HL-60 (cell line): ENCODE data around the gene NRXN3.

Experiments used
- DNase-seq, 2 experiments: peaks; one replicate each; pipeline ENCODE4 v3.0.0-alpha.2; 2010 to 2020; ENCODE audit warnings: low read depth in 1 of 2, low spot score in 1 of 2
- H3K27ac ChIP-seq: fragments of 250-450 bp; sonication (Bioruptor Pico); replicated peaks from 2 replicates; pipeline ENCODE4 v1.5.1; 2020; ENCODE audit warnings: mild to moderate bottlenecking, moderate library complexity
- H3K27me3 ChIP-seq: fragments of 250-450 bp; sonication (Bioruptor Pico); 2 replicates; pipeline ENCODE4 v1.5.1; 2021; ENCODE audit warnings: mild to moderate bottlenecking, moderate library complexity; ENCODE audit not compliant: insufficient read depth, poor library complexity, severe bottlenecking
- H3K4me3 ChIP-seq: replicated peaks from 2 replicates; pipeline ENCODE4 v1.5.1; 2011; ENCODE audit warnings: mild to moderate bottlenecking, control low read depth, low read length; ENCODE audit not compliant: insufficient read depth
- GABPA ChIP-seq: IDR thresholded peaks from 2 replicates; pipeline ENCODE4 v1.6.1; 2012; ENCODE audit warnings: low read depth
- POLR2AphosphoS5 ChIP-seq: IDR thresholded peaks from 2 replicates; pipeline ENCODE4 v1.6.1; 2012; ENCODE audit warnings: low read depth
- SPI1 ChIP-seq: IDR thresholded peaks from 2 replicates; pipeline ENCODE4 v1.6.1; 2012; ENCODE audit warnings: low read depth, mild to moderate bottlenecking, borderline replicate concordance
- TF ChIP-seq, protein P1 (sequence below): IDR thresholded peaks from one replicate; pipeline ENCODE4 v1.5.1; 2011; ENCODE audit warnings: low read length, control low read depth, inconsistent platforms; ENCODE audit not compliant: insufficient read depth
- TF ChIP-seq, protein P2 (sequence below): IDR thresholded peaks from 2 replicates; pipeline ENCODE4 v1.6.1; 2012; ENCODE audit warnings: low read depth; ENCODE audit not compliant: insufficient replicate concordance

The NRXN3 gene

DNA sequence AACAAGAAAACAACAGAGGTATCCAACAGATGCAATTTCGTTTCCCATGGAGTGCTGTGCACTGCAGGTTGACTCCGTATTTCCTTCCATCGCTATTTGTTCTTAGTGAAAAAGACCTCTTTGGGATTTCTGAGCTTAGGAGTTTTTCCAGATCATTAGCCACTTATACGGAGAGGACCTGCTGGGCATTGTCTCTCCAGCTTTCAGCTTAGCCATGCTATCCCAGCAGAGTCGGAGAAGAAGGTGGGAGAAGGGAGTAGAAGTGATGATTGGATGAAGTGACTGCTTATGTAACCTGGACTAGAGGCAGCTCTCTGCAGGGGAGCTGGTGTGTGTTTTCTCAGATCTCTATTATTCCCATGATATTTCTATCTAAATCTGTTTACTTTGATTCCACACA lies 1303.5 kb downstream of the NRXN3 start:
- no peaks in the 10 kb centered on the region for H3K27me3 ChIP-seq
- H3K4me3 ChIP-seq, result no peak overlapping the region
- no peak for TF ChIP-seq POLR2AphosphoS5
- no peak for TF ChIP-seq SPI1
- no peak overlapping the region for H3K27ac ChIP-seq
- no peak for DNase-seq

DNA sequence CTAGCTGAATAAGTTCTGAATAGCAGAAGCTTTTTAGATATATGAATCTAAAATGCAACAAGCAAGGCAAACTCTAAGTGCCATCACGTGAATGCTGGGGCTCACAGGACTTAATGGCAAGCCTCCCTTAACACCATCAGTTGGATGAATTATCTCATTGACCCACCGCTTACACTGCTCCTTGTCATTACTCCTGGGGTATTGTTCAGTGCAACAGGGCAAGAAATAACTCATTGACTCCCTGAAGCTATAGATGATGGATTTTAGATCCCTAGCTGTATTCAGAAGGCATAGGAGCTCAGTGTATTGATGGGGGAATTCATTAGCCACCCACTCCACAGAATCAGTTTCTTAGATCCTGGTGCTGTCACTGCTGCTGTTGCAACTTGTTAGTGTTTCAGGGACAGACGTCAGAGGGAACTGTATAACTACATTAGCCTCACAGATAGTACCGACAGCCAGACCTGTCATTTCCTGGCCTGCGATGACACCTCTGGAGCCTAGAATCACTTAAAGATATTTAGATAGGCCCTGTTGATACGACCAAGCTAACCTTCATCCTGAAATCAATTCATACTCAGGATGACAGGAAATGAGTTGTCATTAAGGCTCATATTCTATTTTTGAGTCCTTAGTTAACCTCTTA lies 1305.8 kb downstream of the NRXN3 start:
- H3K27ac ChIP-seq, result no peak overlapping the region
- H3K27me3 ChIP-seq, result no peaks in the 10 kb centered on the region
- DNase-seq, result no peak
- no peak for TF ChIP-seq SPI1
- TF ChIP-seq, protein P1, sequence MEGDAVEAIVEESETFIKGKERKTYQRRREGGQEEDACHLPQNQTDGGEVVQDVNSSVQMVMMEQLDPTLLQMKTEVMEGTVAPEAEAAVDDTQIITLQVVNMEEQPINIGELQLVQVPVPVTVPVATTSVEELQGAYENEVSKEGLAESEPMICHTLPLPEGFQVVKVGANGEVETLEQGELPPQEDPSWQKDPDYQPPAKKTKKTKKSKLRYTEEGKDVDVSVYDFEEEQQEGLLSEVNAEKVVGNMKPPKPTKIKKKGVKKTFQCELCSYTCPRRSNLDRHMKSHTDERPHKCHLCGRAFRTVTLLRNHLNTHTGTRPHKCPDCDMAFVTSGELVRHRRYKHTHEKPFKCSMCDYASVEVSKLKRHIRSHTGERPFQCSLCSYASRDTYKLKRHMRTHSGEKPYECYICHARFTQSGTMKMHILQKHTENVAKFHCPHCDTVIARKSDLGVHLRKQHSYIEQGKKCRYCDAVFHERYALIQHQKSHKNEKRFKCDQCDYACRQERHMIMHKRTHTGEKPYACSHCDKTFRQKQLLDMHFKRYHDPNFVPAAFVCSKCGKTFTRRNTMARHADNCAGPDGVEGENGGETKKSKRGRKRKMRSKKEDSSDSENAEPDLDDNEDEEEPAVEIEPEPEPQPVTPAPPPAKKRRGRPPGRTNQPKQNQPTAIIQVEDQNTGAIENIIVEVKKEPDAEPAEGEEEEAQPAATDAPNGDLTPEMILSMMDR, result no peak
- TF ChIP-seq, protein P2, sequence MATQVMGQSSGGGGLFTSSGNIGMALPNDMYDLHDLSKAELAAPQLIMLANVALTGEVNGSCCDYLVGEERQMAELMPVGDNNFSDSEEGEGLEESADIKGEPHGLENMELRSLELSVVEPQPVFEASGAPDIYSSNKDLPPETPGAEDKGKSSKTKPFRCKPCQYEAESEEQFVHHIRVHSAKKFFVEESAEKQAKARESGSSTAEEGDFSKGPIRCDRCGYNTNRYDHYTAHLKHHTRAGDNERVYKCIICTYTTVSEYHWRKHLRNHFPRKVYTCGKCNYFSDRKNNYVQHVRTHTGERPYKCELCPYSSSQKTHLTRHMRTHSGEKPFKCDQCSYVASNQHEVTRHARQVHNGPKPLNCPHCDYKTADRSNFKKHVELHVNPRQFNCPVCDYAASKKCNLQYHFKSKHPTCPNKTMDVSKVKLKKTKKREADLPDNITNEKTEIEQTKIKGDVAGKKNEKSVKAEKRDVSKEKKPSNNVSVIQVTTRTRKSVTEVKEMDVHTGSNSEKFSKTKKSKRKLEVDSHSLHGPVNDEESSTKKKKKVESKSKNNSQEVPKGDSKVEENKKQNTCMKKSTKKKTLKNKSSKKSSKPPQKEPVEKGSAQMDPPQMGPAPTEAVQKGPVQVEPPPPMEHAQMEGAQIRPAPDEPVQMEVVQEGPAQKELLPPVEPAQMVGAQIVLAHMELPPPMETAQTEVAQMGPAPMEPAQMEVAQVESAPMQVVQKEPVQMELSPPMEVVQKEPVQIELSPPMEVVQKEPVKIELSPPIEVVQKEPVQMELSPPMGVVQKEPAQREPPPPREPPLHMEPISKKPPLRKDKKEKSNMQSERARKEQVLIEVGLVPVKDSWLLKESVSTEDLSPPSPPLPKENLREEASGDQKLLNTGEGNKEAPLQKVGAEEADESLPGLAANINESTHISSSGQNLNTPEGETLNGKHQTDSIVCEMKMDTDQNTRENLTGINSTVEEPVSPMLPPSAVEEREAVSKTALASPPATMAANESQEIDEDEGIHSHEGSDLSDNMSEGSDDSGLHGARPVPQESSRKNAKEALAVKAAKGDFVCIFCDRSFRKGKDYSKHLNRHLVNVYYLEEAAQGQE, result no peak
- no peak for TF ChIP-seq GABPA
- TF ChIP-seq POLR2AphosphoS5, result no peak
- no peak overlapping the region for H3K4me3 ChIP-seq

- Histone ChIP-seq H3K4me3 (no peak overlapping the region), H3K27ac (no peak overlapping the region), H3K27me3 (no peaks in the 10 kb centered on the region)
- no peak for DNase-seq
- TF ChIP-seq, protein P1, result no peak
- no peak for TF ChIP-seq SPI1
- TF ChIP-seq GABPA, result no peak
- no peak for TF ChIP-seq POLR2AphosphoS5
- TF ChIP-seq, protein P2, result no peak
Observed at GRCh38 chr14:79476552-79476951, 1306.4 kb downstream of the NRXN3 start.

- no peak for DNase-seq
- Histone ChIP-seq H3K4me3 (no peak overlapping the region), H3K27me3 (no peaks in the 10 kb centered on the region), H3K27ac (no peak overlapping the region)
- TF ChIP-seq SPI1, result no peak
- TF ChIP-seq, protein P2, result no peak
- no peak for TF ChIP-seq POLR2AphosphoS5
- TF ChIP-seq, protein P1, result no peak
- TF ChIP-seq GABPA, result no peak
Observed at GRCh38 chr14:79480212-79480611, 1310.0 kb downstream of the NRXN3 start.
